HepG2 (cell line): Measurements from ENCODE around the gene OR7D4. TPM values are rescaled to one million over a fixed set of nuclear protein-coding genes. Genes with fewer than 3 reads are reported as not detected.
A peak's percentile ranks its signal among the peaks of the same experiment; 100 is the strongest.

Experiments used
- ATAC-seq: fragments of 200-7000 bp; cut with Tn5 transposase; 3 replicates; pipeline ENCODE4 v1.9.1; 2020; ENCODE audit warnings: mild to moderate bottlenecking, moderate library complexity
- BruUV-seq: library from RNA; stranded (reverse); fragments of 400-500 nt; replicated peaks from 2 replicates; lab custom pipeline; 2021; lab: Mats Ljungman, UMichigan
- CTCF ChIA-PET: fragments of 300-600 bp; formaldehyde crosslinking; extraction: SDS; loops from one replicate; lab custom pipeline; 2021; ENCODE audit warnings: low total read pairs, inconsistent platforms, low intra/inter-chr PET ratio; lab: Yijun Ruan, JAX
- POLR2A ChIA-PET: fragments of 350-600 bp; sonication (Branson Sonifier 250); formaldehyde crosslinking; loops from one replicate; lab custom pipeline; 2020; ENCODE audit warnings: antibody characterized with exemption, inconsistent platforms; lab: Yijun Ruan, JAX
- DNase-seq: peaks from one replicate; pipeline ENCODE4 v3.0.0-alpha.2; 2015; ENCODE audit warnings: low spot score
- FAIRE-seq: peaks from 3 replicates; lab custom pipeline; 2011; peaks lifted over from hg19 to GRCh38; lab: Jason Lieb, UNC
- H2AFZ ChIP-seq: one replicate; pipeline ENCODE4 v1.6.1; 2011; ENCODE audit warnings: low read length, inconsistent platforms
- H3K27ac ChIP-seq: fragments of 300-600 bp; 3 replicates; pipeline ENCODE4 v1.8.0; 2011; ENCODE audit warnings: mixed run types, mild to moderate bottlenecking, mixed read lengths, low read length, inconsistent platforms; ENCODE audit not compliant: insufficient read depth; ENCODE audit errors: extremely low read length
- H3K27me3 ChIP-seq, 2 experiments: fragments of 200-600 bp in 1 of 2; 2 replicates in 1 of 2; 3 replicates in 1 of 2; pipeline versions ENCODE4 v1.6.0 to v1.8.0; 2011; ENCODE audit warnings: low read length in 2 of 2, mild to moderate bottlenecking in 2 of 2, moderate library complexity in 2 of 2, inconsistent platforms in 1 of 2; ENCODE audit not compliant: insufficient read depth in 2 of 2, control insufficient read depth in 1 of 2
- H3K36me3 ChIP-seq, 2 experiments: fragments of 200-600 bp in 1 of 2; replicated peaks in 1 of 2; 2 replicates in 1 of 2; 3 replicates in 1 of 2; pipeline versions ENCODE4 v1.5.1 to v1.8.0; 2011; ENCODE audit warnings: low read length in 2 of 2, inconsistent platforms in 1 of 2; ENCODE audit not compliant: insufficient read depth in 2 of 2, control insufficient read depth in 1 of 2
- H3K4me1 ChIP-seq: 2 replicates; pipeline ENCODE4 v1.5.1; 2012; ENCODE audit warnings: low read length, inconsistent platforms; ENCODE audit not compliant: insufficient read depth
- H3K4me2 ChIP-seq: 2 replicates; pipeline ENCODE4 v1.6.0; 2011; ENCODE audit warnings: low read depth, low read length, inconsistent platforms
- H3K4me3 ChIP-seq, 3 experiments: fragments of 200-600 bp in 1 of 3; sonication (generic), shearing (Covaris generic) in 1 of 3; replicated peaks in 1 of 3; 2 replicates each; pipeline ENCODE4 v1.5.1; 2011 to 2016; ENCODE audit warnings: low read length in 3 of 3, inconsistent platforms in 2 of 3, low read depth in 2 of 3, mild to moderate bottlenecking in 2 of 3, control low read depth in 1 of 3, mixed read lengths in 1 of 3; ENCODE audit not compliant: insufficient read depth in 1 of 3
- H3K79me2 ChIP-seq: one replicate; pipeline ENCODE4 v1.6.1; 2011; ENCODE audit warnings: low read length, inconsistent platforms; ENCODE audit not compliant: insufficient read depth
- H3K9ac ChIP-seq: 2 replicates; pipeline ENCODE4 v1.6.0; 2011; ENCODE audit warnings: mild to moderate bottlenecking, low read depth, low read length, inconsistent platforms; ENCODE audit not compliant: insufficient read depth
- H3K9me3 ChIP-seq: 2 replicates; pipeline ENCODE4 v1.5.1; 2012; ENCODE audit warnings: mild to moderate bottlenecking, low read length
- H4K20me1 ChIP-seq: 2 replicates; pipeline ENCODE4 v1.6.0; 2011; ENCODE audit warnings: inconsistent platforms, mild to moderate bottlenecking, low read length, moderate library complexity; ENCODE audit not compliant: insufficient read depth
- BORCS8-MEF2B ChIP-seq: sonication (generic); formaldehyde crosslinking; IDR thresholded peaks from 2 replicates; pipeline ENCODE4 v1.8.0; 2022; ENCODE audit warnings: mild to moderate bottlenecking, missing genetic modification reagents
- CREB1 ChIP-seq, 2 experiments: fragments of 450-650 bp in 1 of 2; IDR thresholded peaks; 2 replicates each; pipeline ENCODE4 v1.6.1; 2016 to 2017; ENCODE audit warnings: control low read depth in 1 of 2, mild to moderate bottlenecking in 1 of 2, missing compliant biosample characterization in 1 of 2, missing genetic modification characterization in 1 of 2
- IRF1 ChIP-seq: sonication (generic); formaldehyde crosslinking; IDR thresholded peaks from 2 replicates; pipeline ENCODE4 v1.4.0; 2020; ENCODE audit warnings: low read depth, mild to moderate bottlenecking, missing genetic modification reagents
- MLX ChIP-seq: IDR thresholded peaks from 2 replicates; pipeline ENCODE4 v1.6.1; 2016
- ZNF10 ChIP-seq: sonication (generic); formaldehyde crosslinking; IDR thresholded peaks from 2 replicates; pipeline ENCODE4 v1.4.0; 2020; ENCODE audit warnings: mild to moderate bottlenecking, low read depth, missing genetic modification reagents, borderline replicate concordance
- ZNF747 ChIP-seq: sonication (generic); formaldehyde crosslinking; IDR thresholded peaks from 2 replicates; pipeline ENCODE4 v1.8.1; 2023; ENCODE audit warnings: missing genetic modification reagents, mild to moderate bottlenecking, borderline replicate concordance
- ZUFSP ChIP-seq: sonication (generic); formaldehyde crosslinking; IDR thresholded peaks from 2 replicates; pipeline ENCODE4 v1.9.0; 2021; ENCODE audit warnings: missing genetic modification reagents, mild to moderate bottlenecking, borderline replicate concordance
- WGBS: methylation state at CpG from one replicate; pipeline ENCODE4 v1.1.6; 2017; ENCODE audit warnings: low lambda C conversion rate; 5-methylcytosine and 5-hydroxymethylcytosine counted together
- in situ Hi-C: cut with HindIII; loops from 2 replicates; pipeline ENCODE4 v1.10.0; 2017; ENCODE audit warnings: low pct_unique_long_range_greater_than_20kb; ENCODE audit not compliant: extremely low pct_ligation_motif_present
- intact Hi-C: fragments of 100-400 bp; cut with micrococcal nuclease; formaldehyde crosslinking; loops from one replicate; pipeline ENCODE4 v1.10.0; 2022; ENCODE audit not compliant: unreplicated experiment
- polyA plus RNA-seq, 8 experiments: library from polyadenylated mRNA; depleted of rRNA in 3 of 8; stranded (reverse) in 7 of 8; unstranded in 1 of 8; fragments of >200 nt; fragmentation: Illumina TruSeq in 4 of 8; extraction: Trizol in 4 of 8; gene quantifications; 2 replicates each; pipeline versions ENCODE4 v1.2.1 to v1.2.3, GENCODE V29; 2011 to 2016; ENCODE audit warnings: low read depth in 4 of 8, missing spikeins in 1 of 8, mixed read lengths in 1 of 8; ENCODE audit not compliant: insufficient read depth in 1 of 8
- total RNA-seq, 5 experiments: library from RNA; depleted of rRNA; stranded (reverse); fragments of >200 nt; fragmentation: Illumina TruSeq; extraction: Trizol; gene quantifications; 2 replicates each; pipeline ENCODE4 v1.2.3, GENCODE V29; 2016; ENCODE audit warnings: low read depth in 1 of 5

Gene OR7D4
- total and polyA plus RNA-seq, 2 of the 13 experiments (the other 11 are each of a cell fraction or from before 2014, with no cell fraction given), result not detected

- no peaks in the 10 kb centered on the region for H3K9me3 ChIP-seq
- WGBS, result 1% methylated on average over 4 of the region's 4 CpGs
- in situ Hi-C loops (no loop called here), intact Hi-C loops (no loop called here)
- no peak within 1 kb of the TSS for H3K4me3 ChIP-seq
- POLR2A ChIA-PET, result no interaction called here
- H3K4me2 ChIP-seq, result no peak within 1 kb of the TSS
- no peaks in the 10 kb centered on the region; a peak in 1 of 5 replicates for H3K27me3 ChIP-seq
- no peaks in the 10 kb centered on the region for H3K4me1 ChIP-seq
- H3K79me2 ChIP-seq, result no peaks in the 10 kb centered on the region
- no peak within 1 kb of the TSS for H2AFZ ChIP-seq
- TF ChIP-seq ZNF747 (CRISPR knock-in tag), result no peak
- peak; percentile 30; the same call in 1 of the 2 replicates for TF ChIP-seq CREB1 (IDR thresholded peaks at IDR 0.05)
- TF ChIP-seq CREB1 (CRISPR knock-in tag; IDR thresholded peaks at IDR 0.05), result no peak
- CTCF ChIA-PET, result no interaction called here
- no TSS peak for BruUV-seq
- FAIRE-seq, result no peak
- ATAC-seq, result no peak
- H3K9ac ChIP-seq, result no peak within 1 kb of the TSS
- no peaks in the 10 kb centered on the region for H3K36me3 ChIP-seq
- DNase-seq, result no peak
- H3K27ac ChIP-seq, result no peak within 1 kb of the TSS
- no peaks in the 10 kb centered on the region for H4K20me1 ChIP-seq
Observed at GRCh38 chr19:9178901-9179300, 40.5 kb downstream of the OR7D4 start, which contains the start of gene OR7D2. Gene OR7D2 (plus strand): TSS chr19:9178979. CDS start chr19:9185782, 6,803 bp downstream.

- no peak overlapping the region for H2AFZ ChIP-seq
- in situ Hi-C loops (no loop called here), intact Hi-C loops (no loop called here)
- BruUV-seq, result no TSS peak
- H3K9ac ChIP-seq, result no peak overlapping the region
- H3K4me2 ChIP-seq, result no peak overlapping the region
- FAIRE-seq, result no peak
- ChIA-PET POLR2A (no interaction called here), CTCF (no interaction called here)
- H3K9me3 ChIP-seq, result no peaks in the 10 kb centered on the region
- H3K4me3 ChIP-seq, result no peak overlapping the region
- TF ChIP-seq BORCS8-MEF2B (CRISPR knock-in tag) (no peak), IRF1 (no peak), MLX (CRISPR knock-in tag) (no peak), ZUFSP (CRISPR knock-in tag) (no peak), ZNF10 (CRISPR knock-in tag) (no peak)
- no peaks in the 10 kb centered on the region for H3K27me3 ChIP-seq
- H3K79me2 ChIP-seq, result no peaks in the 10 kb centered on the region
- H3K4me1 ChIP-seq, result no peaks in the 10 kb centered on the region
- no peak for DNase-seq
- 39% methylated on average over 5 of the region's 5 CpGs for WGBS
- no peak for ATAC-seq
- no peaks in the 10 kb centered on the region for H3K36me3 ChIP-seq
- H4K20me1 ChIP-seq, result no peaks in the 10 kb centered on the region
- no peak overlapping the region for H3K27ac ChIP-seq
Observed at GRCh38 chr19:9175326-9175725, 44.1 kb downstream of the OR7D4 start.
